Inflammatory macrophage treated with lipopolysaccharide for 4 hours (primary cell): Measurements from ENCODE around the gene JMJD6.
A peak's percentile ranks its signal among the peaks of the same experiment; 100 is the strongest.
"Not testable (repeated sequence)": the region's sequence is repeated elsewhere in the genome, so short reads cannot be mapped to it uniquely, and the experiment has no call there.

Experiments used
- DNase-seq: peaks from one replicate; pipeline ENCODE4 v3.0.0-alpha.2; 2020

The JMJD6 gene

GRCh38 chr17:76716146-76716838 is 10.1 kb downstream of the JMJD6 start:
- peak; percentile 99 for DNase-seq

GRCh38 chr17:76715496-76715830 is 10.9 kb downstream of the JMJD6 start:
- no peak for DNase-seq

- peak; percentile 63 for DNase-seq
Observed at GRCh38 chr17:76714822-76715495, 11.4 kb downstream of the JMJD6 start.

- DNase-seq = no peak
Observed at GRCh38 chr17:76714336-76714735, 12.1 kb downstream of the JMJD6 start.

- no peak for DNase-seq
Observed at GRCh38 chr17:76713765-76714164, 12.6 kb downstream of the JMJD6 start.

- not testable (repeated sequence) for DNase-seq
Observed at GRCh38 chr17:76712321-76712720, 14.1 kb downstream of the JMJD6 start.

GRCh38 chr17:76710863-76711611 is 15.4 kb downstream of the JMJD6 start, which contains the start of gene MXRA7:
Gene MXRA7, minus strand, starts transcription at chr17:76710965. Its CDS starts 19 bp downstream, at chr17:76710946.
- DNase-seq = peak; percentile 43

GRCh38 chr17:76709951-76710862 is 16.2 kb downstream of the JMJD6 start:
- not testable (repeated sequence) for DNase-seq

GRCh38 chr17:76709077-76709950 is 17.1 kb downstream of the JMJD6 start:
- DNase-seq = no peak

- no peak for DNase-seq
Observed at GRCh38 chr17:76707985-76708807, 18.2 kb downstream of the JMJD6 start.

GRCh38 chr17:76706817-76707216 is 19.6 kb downstream of the JMJD6 start:
- no peak for DNase-seq

GRCh38 chr17:76704805-76705204 is 21.6 kb downstream of the JMJD6 start:
- no peak for DNase-seq

- DNase-seq = no peak
Observed at GRCh38 chr17:76702941-76703637, 23.3 kb downstream of the JMJD6 start.

- no peak for DNase-seq
Observed at GRCh38 chr17:76702076-76702475, 24.3 kb downstream of the JMJD6 start.

- no peak for DNase-seq
Observed at GRCh38 chr17:76701471-76701967, 24.9 kb downstream of the JMJD6 start.

- no peak for DNase-seq
Observed at GRCh38 chr17:76700617-76701470, 25.6 kb downstream of the JMJD6 start.

- DNase-seq = no peak
Observed at GRCh38 chr17:76700270-76700616, 26.2 kb downstream of the JMJD6 start.

- not testable (repeated sequence) for DNase-seq
Observed at GRCh38 chr17:76698466-76698977, 27.9 kb downstream of the JMJD6 start.
